GM12875 (cell line): ENCODE measurements around the gene IGSF3.

Source experiments
- H3K4me3 ChIP-seq: one replicate; pipeline ENCODE4 v1.5.1; 2011; ENCODE audit warnings: low read depth, low read length, control low read depth
- CTCF ChIP-seq: IDR thresholded peaks from 2 replicates; pipeline ENCODE4 v1.5.1; 2011; ENCODE audit warnings: low read depth, mild to moderate bottlenecking, control low read depth, inconsistent platforms, low read length, moderate library complexity, borderline replicate concordance; ENCODE audit not compliant: insufficient read depth

IGSF3 gene

GRCh38 chr1:116697548-116698243 lies 30.2 kb upstream of the IGSF3 start:
- no peak for TF ChIP-seq CTCF
- no peak overlapping the region for H3K4me3 ChIP-seq

GRCh38 chr1:116694524-116694923 lies 27.0 kb upstream of the IGSF3 start:
- H3K4me3 ChIP-seq, result no peak overlapping the region
- TF ChIP-seq CTCF, result no peak

DNA sequence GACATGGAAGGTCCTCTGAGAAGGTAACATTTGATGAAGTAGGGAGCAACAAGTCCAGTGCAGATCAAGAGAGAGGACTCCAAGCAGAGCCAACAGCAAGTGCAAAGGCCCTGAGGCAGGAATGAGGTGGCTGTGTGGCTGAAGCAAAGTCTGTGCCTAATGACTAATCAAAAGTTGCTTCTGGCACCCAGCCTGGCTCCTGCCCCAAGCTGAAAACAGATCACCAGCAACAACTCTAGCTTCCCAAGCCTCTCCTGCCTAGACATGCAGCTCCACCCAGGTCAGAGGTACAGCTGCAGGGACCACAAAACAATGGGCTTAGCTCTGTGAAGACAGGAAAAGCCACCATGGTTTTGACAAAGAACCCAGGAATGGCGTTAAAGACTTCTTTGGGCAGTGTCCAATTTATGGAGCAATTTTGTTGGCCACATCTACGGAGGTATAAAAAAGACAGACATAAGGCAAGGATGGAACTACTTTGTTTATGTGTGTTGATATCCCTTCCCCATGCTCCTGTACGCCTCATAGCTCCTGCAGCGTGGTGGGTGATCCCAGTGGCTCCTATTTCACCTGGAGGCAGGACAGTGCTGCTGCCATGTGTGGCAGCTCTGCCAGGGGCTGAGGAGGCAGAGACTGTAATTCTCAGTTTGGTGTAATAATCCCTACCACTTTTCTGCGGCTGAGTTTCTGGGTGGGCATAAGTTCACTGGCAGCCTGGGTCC lies 26.4 kb upstream of the IGSF3 start:
- no peak for TF ChIP-seq CTCF

DNA sequence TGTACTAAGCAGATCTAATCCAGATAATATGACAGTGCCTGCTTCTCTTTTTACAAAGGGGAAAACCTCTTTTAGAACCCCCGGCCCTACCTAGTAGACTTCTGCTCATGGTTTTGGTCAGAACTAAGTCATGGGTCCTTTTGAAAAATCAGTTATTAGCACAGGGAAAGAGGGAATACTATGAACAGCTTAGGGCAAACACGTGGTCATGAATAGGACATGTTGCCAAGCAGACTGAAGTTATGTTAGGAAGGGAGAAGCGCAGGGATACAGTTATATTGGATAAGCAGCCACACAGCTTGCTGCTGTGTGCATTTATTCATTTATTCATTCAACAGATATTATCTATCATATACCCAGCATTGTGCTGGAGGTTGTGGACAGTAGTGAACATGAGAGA lies 25.3 kb upstream of the IGSF3 start:
- H3K4me3 ChIP-seq, result no peak overlapping the region
- TF ChIP-seq CTCF, result no peak

More for the DNA sequence above, 26.4 kb upstream of the IGSF3 start:
- no peak overlapping the region for H3K4me3 ChIP-seq

- no peak for TF ChIP-seq CTCF
- no peak overlapping the region for H3K4me3 ChIP-seq
Measured at GRCh38 chr1:116690849-116691406, 23.4 kb upstream of the IGSF3 start.

DNA sequence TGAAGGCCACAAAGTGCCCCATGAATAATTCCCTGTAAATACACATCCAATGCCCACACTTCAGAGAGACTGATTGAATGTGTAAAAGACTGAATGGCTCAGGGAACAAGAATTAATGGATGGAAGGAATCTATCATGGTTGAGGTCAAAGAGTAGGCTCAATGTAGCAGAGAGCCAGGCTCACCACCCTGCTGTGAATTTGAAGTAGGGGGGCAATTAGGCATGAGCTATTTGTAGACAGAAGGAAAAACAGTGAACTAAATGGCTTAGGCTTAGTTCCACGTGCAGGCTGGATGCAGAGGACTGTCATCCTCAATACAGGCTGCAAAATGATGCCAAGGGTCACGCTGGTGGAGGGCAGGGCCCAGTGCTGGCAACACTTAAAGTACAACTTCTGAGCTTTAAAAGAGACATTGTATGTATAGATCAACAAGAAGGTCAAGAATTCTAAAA lies 22.9 kb upstream of the IGSF3 start:
- no peak for TF ChIP-seq CTCF

More for the DNA sequence above, 22.9 kb upstream of the IGSF3 start:
- H3K4me3 ChIP-seq, result no peak overlapping the region
